K562 (cell line): Measurements from ENCODE around the gene ZNF407. TPM values are rescaled to one million over a fixed set of nuclear protein-coding genes. Genes with fewer than 3 reads are reported as not detected.

Experiments used
- ATAC-seq: fragments of 200-7000 bp; cut with Tn5 transposase; 3 replicates; pipeline ENCODE4 v1.9.1; 2020; ENCODE audit warnings: moderate library complexity
- BruUV-seq: library from RNA; stranded (reverse); fragments of 400-500 nt; replicated peaks from 2 replicates; lab custom pipeline; 2021; lab: Mats Ljungman, UMichigan
- CTCF ChIA-PET: fragments of 300-600 bp; formaldehyde crosslinking; extraction: SDS; loops from one replicate; lab custom pipeline; 2021; ENCODE audit warnings: low intra/inter-chr PET ratio; lab: Yijun Ruan, JAX
- POLR2A ChIA-PET: fragments of 300-600, 350-650 bp; sonication (Branson Sonifier 250); formaldehyde crosslinking; extraction: SDS; loops from one replicate; lab custom pipeline; 2021; ENCODE audit warnings: antibody characterized with exemption, inconsistent platforms; lab: Yijun Ruan, JAX
- DNase-seq, 4 experiments: peaks; one replicate each; pipeline versions ENCODE4 v3.0.0 to v3.0.0-alpha.2; 2011 to 2018; ENCODE audit warnings: low spot score in 3 of 4, mixed read lengths in 3 of 4; ENCODE audit errors: extremely low read depth in 1 of 4
- FAIRE-seq: peaks from 2 replicates; lab custom pipeline; 2011; peaks lifted over from hg19 to GRCh38; lab: Jason Lieb, UNC
- H2AFZ ChIP-seq: 2 replicates; pipeline ENCODE4 v1.6.0; 2011; ENCODE audit warnings: low read depth, low read length, control low read depth, inconsistent platforms
- H3K27ac ChIP-seq: fragments of 200-600 bp; 3 replicates; pipeline ENCODE4 v1.8.0; 2011; ENCODE audit warnings: low read depth, mild to moderate bottlenecking, control low read depth, inconsistent platforms, low read length, moderate library complexity, mixed read lengths; ENCODE audit errors: extremely low read depth
- H3K27me3 ChIP-seq, 2 experiments: fragments of 300-600 bp in 1 of 2; 2 replicates in 1 of 2; 3 replicates in 1 of 2; pipeline versions ENCODE4 v1.6.0 to v1.8.0; 2011; ENCODE audit warnings: inconsistent platforms in 2 of 2, low read length in 2 of 2, mild to moderate bottlenecking in 1 of 2, mixed read lengths in 1 of 2, moderate library complexity in 1 of 2; ENCODE audit not compliant: control insufficient read depth in 2 of 2, insufficient read depth in 2 of 2
- H3K36me3 ChIP-seq: fragments of 300-600 bp; 3 replicates; pipeline ENCODE4 v1.8.0; 2011; ENCODE audit warnings: mild to moderate bottlenecking, low read length, inconsistent platforms; ENCODE audit not compliant: control insufficient read depth, insufficient read depth
- H3K4me1 ChIP-seq, 2 experiments: fragments of 200-600 bp in 1 of 2; replicated peaks in 1 of 2; 2 replicates in 1 of 2; 3 replicates in 1 of 2; pipeline versions ENCODE4 v1.5.1 to v1.8.0; 2011; ENCODE audit warnings: inconsistent platforms in 2 of 2, low read length in 2 of 2, mild to moderate bottlenecking in 1 of 2, mixed read lengths in 1 of 2, moderate library complexity in 1 of 2; ENCODE audit not compliant: control insufficient read depth in 2 of 2, insufficient read depth in 2 of 2
- H3K4me2 ChIP-seq: 2 replicates; pipeline ENCODE4 v1.6.1; 2011; ENCODE audit warnings: low read length, control low read depth, inconsistent platforms, mixed read lengths; ENCODE audit not compliant: insufficient read depth
- H3K4me3 ChIP-seq: fragments of 200-600 bp; sonication (generic), shearing (Covaris generic); 2 replicates; pipeline ENCODE4 v1.5.1; 2016; ENCODE audit warnings: control low read depth, inconsistent platforms
- H3K79me2 ChIP-seq: fragments of 200-600 bp; 3 replicates; pipeline ENCODE4 v1.8.0; 2011; ENCODE audit warnings: low read length, inconsistent platforms; ENCODE audit not compliant: control insufficient read depth, insufficient read depth
- H3K9ac ChIP-seq, 2 experiments: 2 replicates each; pipeline versions ENCODE4 v1.6.0 to v1.6.1; 2011; ENCODE audit warnings: low read depth in 2 of 2, low read length in 2 of 2, control low read depth in 1 of 2, inconsistent platforms in 1 of 2, mild to moderate bottlenecking in 1 of 2, mixed read lengths in 1 of 2; ENCODE audit not compliant: insufficient read depth in 1 of 2
- H3K9me1 ChIP-seq: one replicate; pipeline ENCODE4 v1.6.0; 2011; ENCODE audit warnings: inconsistent platforms, mild to moderate bottlenecking, low read length, moderate library complexity; ENCODE audit not compliant: control insufficient read depth, insufficient read depth
- H3K9me3 ChIP-seq: replicated peaks from 2 replicates; pipeline ENCODE4 v1.5.1; 2011; ENCODE audit warnings: low read depth, low read length, inconsistent platforms; ENCODE audit not compliant: control insufficient read depth, insufficient read depth
- H4K20me1 ChIP-seq: replicated peaks from 2 replicates; pipeline ENCODE4 v1.6.1; 2011; ENCODE audit warnings: low read length, inconsistent platforms, mixed read lengths; ENCODE audit not compliant: control insufficient read depth, insufficient read depth
- ATF1 ChIP-seq, 2 experiments: fragments of 450-650 bp in 1 of 2; IDR thresholded peaks; 2 replicates each; pipeline ENCODE4 v1.6.1; 2016; ENCODE audit warnings: missing compliant biosample characterization in 1 of 2, missing genetic modification characterization in 1 of 2
- CTCFL ChIP-seq: IDR thresholded peaks from 2 replicates; pipeline ENCODE4 v1.6.1; 2011; ENCODE audit warnings: borderline replicate concordance, low read depth, mild to moderate bottlenecking, moderate library complexity, low read length; ENCODE audit not compliant: insufficient read depth, poor library complexity, severe bottlenecking
- HNRNPH1 ChIP-seq: fragments of 200-400 bp; formaldehyde crosslinking; optimal IDR thresholded peaks from 2 replicates; pipeline ENCODE3; 2017; ENCODE audit warnings: low read depth, mild to moderate bottlenecking, low read length, moderate library complexity
- HNRNPUL1 ChIP-seq: fragments of 200-400 bp; formaldehyde crosslinking; IDR thresholded peaks from 2 replicates; pipeline ENCODE4 v1.6.1; 2017; ENCODE audit warnings: low read length
- ILF3 ChIP-seq: fragments of 450-650 bp; IDR thresholded peaks from 2 replicates; pipeline ENCODE4 v1.6.1; 2018; ENCODE audit warnings: antibody characterized with exemption, mild to moderate bottlenecking, moderate library complexity, borderline replicate concordance
- KDM2B ChIP-seq: fragments of 250-450 bp; sonication (Bioruptor Pico); IDR thresholded peaks from 2 replicates; pipeline ENCODE4 v1.8.0; 2021; ENCODE audit warnings: mild to moderate bottlenecking, moderate library complexity
- STAT6 ChIP-seq: sonication (generic); formaldehyde crosslinking; IDR thresholded peaks from 2 replicates; pipeline ENCODE4 v1.8.1; 2023; ENCODE audit warnings: mild to moderate bottlenecking, missing genetic modification reagents
- ZNF280A ChIP-seq: fragments of 450-650 bp; IDR thresholded peaks from 2 replicates; pipeline ENCODE4 v1.6.1; 2018; ENCODE audit warnings: mild to moderate bottlenecking, low read depth; ENCODE audit not compliant: partially characterized antibody
- ZSCAN32 ChIP-seq: fragments of 450-650 bp; formaldehyde crosslinking; IDR thresholded peaks from 2 replicates; pipeline ENCODE4 v1.4.0; 2020; ENCODE audit warnings: mild to moderate bottlenecking, moderate library complexity
- WGBS: fragments of 100-300 bp; shearing (Covaris generic); methylation state at CpG from one replicate; pipeline ENCODE4 v1.1.6; 2016; ENCODE audit warnings: low coverage, mixed read lengths; ENCODE audit not compliant: insufficient coverage; ENCODE audit errors: missing lambda C conversion rate; 5-methylcytosine and 5-hydroxymethylcytosine counted together
- in situ Hi-C: fragments of 300-500 bp; cut with MboI; formaldehyde crosslinking; loops from 4 replicates; pipeline ENCODE4 v1.15.0; 2018; ENCODE audit warnings: inconsistent platforms, mixed read lengths
- intact Hi-C: fragments of 100-400 bp; cut with micrococcal nuclease; formaldehyde crosslinking; loops from 2 replicates; pipeline ENCODE4 v1.14.2; 2022
- polyA plus RNA-seq, 8 experiments: library from polyadenylated mRNA; depleted of rRNA in 4 of 8; stranded (reverse) in 5 of 8; unstranded in 3 of 8; fragments of >200 nt; fragmentation: Nextera tagmentation in 2 of 8; fragmentation: Illumina TruSeq in 1 of 8; extraction: Ambion mirVana in 2 of 8; extraction: Trizol in 1 of 8; gene quantifications; 2 replicates each; pipeline versions ENCODE4 v1.2.1 to v1.2.3, GENCODE V29; 2011 to 2014; ENCODE audit warnings: inconsistent platforms in 1 of 8, missing spikeins in 1 of 8
- total RNA-seq, 7 experiments: library from RNA; depleted of rRNA in 6 of 7; stranded (reverse); fragments of >200 nt in 6 of 7; fragmentation: Illumina TruSeq in 2 of 7; extraction: Trizol in 2 of 7; gene quantifications; 2 replicates each; pipeline versions ENCODE4 v1.2.1 to v1.2.3, GENCODE V29; 2011 to 2021; ENCODE audit warnings: low replicate concordance in 1 of 7

ZNF407 gene
- total and polyA plus RNA-seq, 9 of the 15 experiments (the other 6 are each of a cell fraction or from before 2014, with no cell fraction given), result 0.21 to 5.4 (median 2.3) TPM

- TF ChIP-seq CTCFL (no peak), HNRNPUL1 (no peak), ILF3 (no peak)
Observed at GRCh38 chr18:74928194-74928968, 330.7 kb downstream of the ZNF407 start (continued).

GRCh38 chr18:74929110-74929509, 331.4 kb downstream of the ZNF407 start:
- Histone ChIP-seq H3K27ac (no peak overlapping the region), H4K20me1 (no peaks in the 10 kb centered on the region), H3K4me1 (no peaks in the 10 kb centered on the region), H3K9ac (no peak overlapping the region), H3K27me3 (no peaks in the 10 kb centered on the region), H2AFZ (no peak overlapping the region), H3K4me2 (no peak overlapping the region), H3K9me1 (no peaks in the 10 kb centered on the region), H3K4me3 (no peak overlapping the region), H3K9me3 (no peaks in the 10 kb centered on the region), H3K79me2 (no peaks in the 10 kb centered on the region), H3K36me3 (no peaks in the 10 kb centered on the region)
- ChIA-PET POLR2A (interaction anchor here (0.7 kb wide), 1 partner anchor 17 kb away, joined by 3 read pairs; no protein-coding TSS in a partner anchor), CTCF (no interaction called here)
- ATAC-seq (no peak), DNase-seq (no peak), FAIRE-seq (no peak)
- intact Hi-C loops (no loop called here), in situ Hi-C loops (no loop called here)
- BruUV-seq, result no TSS peak
- WGBS, result 61% methylated on average over 11 of the region's 11 CpGs
- TF ChIP-seq ZSCAN32 (CRISPR knock-in tag), result no peak
- no peak for TF ChIP-seq KDM2B (CRISPR knock-in tag)
- no peak for TF ChIP-seq ZNF280A
- no peak for TF ChIP-seq ATF1 (CRISPR knock-in tag; IDR thresholded peaks at IDR 0.05)
- no peak for TF ChIP-seq ATF1 (tag; IDR thresholded peaks at IDR 0.05)
- TF ChIP-seq STAT6 (CRISPR knock-in tag), result no peak
- TF ChIP-seq HNRNPH1, result no peak
